ENCODE measurements around the gene SPATS2L.

SPATS2L gene

GRCh38 chr2:200414367-200414766 is 107.9 kb downstream of the SPATS2L start:
- no peak for DNase-seq (ENCODE audit: low spot score)
- TF ChIP-seq CTCF (IDR thresholded peaks at IDR 0.05; ENCODE audit: extremely low read depth, missing control alignments), result no peak

DNA sequence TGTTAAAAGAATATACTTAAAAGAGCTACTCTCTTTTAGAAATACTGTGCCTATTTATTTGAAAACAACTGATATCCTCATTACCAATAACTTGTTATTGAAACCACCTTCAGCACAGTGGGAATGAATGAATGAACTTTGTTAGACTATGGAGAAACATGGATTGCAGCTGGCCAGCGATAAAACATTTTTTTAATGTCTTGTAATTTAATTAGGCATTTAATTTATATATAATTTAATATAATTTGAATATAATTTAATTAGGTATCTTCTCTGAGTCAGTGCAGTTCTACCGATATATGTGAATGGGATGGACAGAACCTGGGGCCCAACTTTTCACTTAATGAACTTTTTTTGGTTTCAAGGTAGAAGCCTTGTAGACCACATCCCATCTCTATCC is 109.0 kb downstream of the SPATS2L start:
- no peak for TF ChIP-seq CTCF (IDR thresholded peaks at IDR 0.05; ENCODE audit: extremely low read depth, missing control alignments)
- no peak for DNase-seq (ENCODE audit: low spot score)

GRCh38 chr2:200416878-200417277 is 110.4 kb downstream of the SPATS2L start:
- no peak for DNase-seq (ENCODE audit: low spot score)
- TF ChIP-seq CTCF (IDR thresholded peaks at IDR 0.05; ENCODE audit: extremely low read depth, missing control alignments), result no peak

DNA sequence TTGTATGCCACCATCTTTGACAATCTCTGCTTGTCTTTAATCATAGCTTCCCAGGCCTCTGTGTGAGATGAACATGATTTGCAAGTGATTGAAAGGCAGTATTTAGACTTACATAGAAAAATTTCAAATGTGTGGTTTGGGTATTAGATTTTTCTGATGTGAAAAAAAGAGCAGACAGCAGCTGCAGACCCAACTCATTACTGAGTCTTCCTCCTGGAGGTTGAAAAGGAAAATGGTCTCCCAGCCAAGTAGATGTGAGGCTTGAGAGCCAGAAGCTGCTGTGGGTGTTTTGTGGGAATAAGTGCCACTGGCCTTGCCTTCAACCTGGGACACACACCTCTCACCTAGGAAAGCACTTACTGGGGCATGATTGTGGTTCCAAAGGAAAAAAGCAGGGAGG is 110.9 kb downstream of the SPATS2L start:
- no peak for DNase-seq (ENCODE audit: low spot score)
- TF ChIP-seq CTCF (IDR thresholded peaks at IDR 0.05; ENCODE audit: extremely low read depth, missing control alignments), result no peak

DNA sequence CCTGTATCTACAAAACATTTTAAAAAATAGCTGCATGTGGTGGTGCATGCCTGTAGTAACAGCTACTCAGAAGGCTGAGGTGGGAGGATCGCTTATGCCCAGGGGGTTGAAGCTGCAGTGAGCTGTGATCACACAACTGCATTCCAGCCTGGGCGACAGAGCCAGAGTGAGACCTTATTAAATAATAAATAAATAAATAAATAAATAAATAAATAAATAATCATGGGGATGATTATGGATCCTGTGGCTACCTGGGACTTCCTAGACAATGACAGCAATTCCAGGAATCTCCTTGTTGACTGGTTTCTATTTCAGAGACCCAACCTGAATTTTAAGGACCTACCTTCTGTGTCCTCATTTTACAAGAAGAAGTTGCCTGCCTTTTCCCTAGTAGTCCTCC is 111.9 kb downstream of the SPATS2L start:
- no peak for TF ChIP-seq CTCF (IDR thresholded peaks at IDR 0.05; ENCODE audit: extremely low read depth, missing control alignments)
- DNase-seq (ENCODE audit: low spot score), result no peak

- TF ChIP-seq CTCF (IDR thresholded peaks at IDR 0.05; ENCODE audit: extremely low read depth, missing control alignments), result no peak
- no peak for DNase-seq (ENCODE audit: low spot score)
Observed at GRCh38 chr2:200419325-200419724, 112.8 kb downstream of the SPATS2L start.

- no peak for TF ChIP-seq CTCF (IDR thresholded peaks at IDR 0.05; ENCODE audit: extremely low read depth, missing control alignments)
- no peak for DNase-seq (ENCODE audit: low spot score)
Observed at GRCh38 chr2:200421270-200421669, 114.8 kb downstream of the SPATS2L start.
